GM18505 (cell line): ENCODE measurements around the gene UBE2F.

ENCODE experiments used
- ATAC-seq: cut with Tn5 transposase; IDR thresholded peaks from one replicate; pipeline ENCODE4 v1.9.1; 2021; ENCODE audit not compliant: unreplicated experiment
- POLR2A ChIP-seq: IDR thresholded peaks from 4 replicates; pipeline ENCODE4 v1.6.1; 2011; ENCODE audit warnings: borderline replicate concordance; ENCODE audit not compliant: insufficient read depth, insufficient read length; ENCODE audit errors: extremely low read depth

The UBE2F gene

GRCh38 chr2:238003234-238004031, 36.6 kb downstream of the UBE2F start:
- no peak for TF ChIP-seq POLR2A
- ATAC-seq, result no peak

GRCh38 chr2:238004077-238004830, 37.4 kb downstream of the UBE2F start:
- TF ChIP-seq POLR2A, result no peak

GRCh38 chr2:238005528-238005927, 38.7 kb downstream of the UBE2F start:
- no peak for ATAC-seq

More at GRCh38 chr2:238004077-238004830, 37.4 kb downstream of the UBE2F start:
- ATAC-seq, result no peak

GRCh38 chr2:238006510-238006909, 39.7 kb downstream of the UBE2F start:
- ATAC-seq, result no peak
- TF ChIP-seq POLR2A, result no peak

More at GRCh38 chr2:238005528-238005927, 38.7 kb downstream of the UBE2F start:
- no peak for TF ChIP-seq POLR2A

GRCh38 chr2:238007924-238008323, 41.1 kb downstream of the UBE2F start:
- ATAC-seq, result no peak
- TF ChIP-seq POLR2A, result no peak

GRCh38 chr2:238009563-238009962, 42.7 kb downstream of the UBE2F start:
- TF ChIP-seq POLR2A, result no peak
- ATAC-seq, result no peak

- ATAC-seq, result no peak
Measured at GRCh38 chr2:238010572-238010971, 43.8 kb downstream of the UBE2F start.

GRCh38 chr2:238013806-238014205, 47.0 kb downstream of the UBE2F start:
- ATAC-seq, result no peak
- no peak for TF ChIP-seq POLR2A

More at GRCh38 chr2:238010572-238010971, 43.8 kb downstream of the UBE2F start:
- no peak for TF ChIP-seq POLR2A

GRCh38 chr2:238015705-238016104, 48.9 kb downstream of the UBE2F start:
- ATAC-seq, result no peak
- TF ChIP-seq POLR2A, result no peak

- no peak for ATAC-seq
Measured at GRCh38 chr2:238016526-238016925, 49.7 kb downstream of the UBE2F start.

GRCh38 chr2:238019962-238020361, 53.1 kb downstream of the UBE2F start:
- ATAC-seq, result no peak
- no peak for TF ChIP-seq POLR2A

More at GRCh38 chr2:238016526-238016925, 49.7 kb downstream of the UBE2F start:
- no peak for TF ChIP-seq POLR2A

GRCh38 chr2:238020816-238021215, 54.0 kb downstream of the UBE2F start:
- no peak for TF ChIP-seq POLR2A
- ATAC-seq, result no peak

- no peak for ATAC-seq
- TF ChIP-seq POLR2A, result no peak
Measured at GRCh38 chr2:238021327-238021726, 54.5 kb downstream of the UBE2F start.
